GM04504 (cell line): Measurements from ENCODE around the gene CSF2.

Experiments used
- DNase-seq: peaks from one replicate; pipeline ENCODE4 v3.0.0-alpha.2; 2012; ENCODE audit warnings: low read depth

The CSF2 gene

DNA sequence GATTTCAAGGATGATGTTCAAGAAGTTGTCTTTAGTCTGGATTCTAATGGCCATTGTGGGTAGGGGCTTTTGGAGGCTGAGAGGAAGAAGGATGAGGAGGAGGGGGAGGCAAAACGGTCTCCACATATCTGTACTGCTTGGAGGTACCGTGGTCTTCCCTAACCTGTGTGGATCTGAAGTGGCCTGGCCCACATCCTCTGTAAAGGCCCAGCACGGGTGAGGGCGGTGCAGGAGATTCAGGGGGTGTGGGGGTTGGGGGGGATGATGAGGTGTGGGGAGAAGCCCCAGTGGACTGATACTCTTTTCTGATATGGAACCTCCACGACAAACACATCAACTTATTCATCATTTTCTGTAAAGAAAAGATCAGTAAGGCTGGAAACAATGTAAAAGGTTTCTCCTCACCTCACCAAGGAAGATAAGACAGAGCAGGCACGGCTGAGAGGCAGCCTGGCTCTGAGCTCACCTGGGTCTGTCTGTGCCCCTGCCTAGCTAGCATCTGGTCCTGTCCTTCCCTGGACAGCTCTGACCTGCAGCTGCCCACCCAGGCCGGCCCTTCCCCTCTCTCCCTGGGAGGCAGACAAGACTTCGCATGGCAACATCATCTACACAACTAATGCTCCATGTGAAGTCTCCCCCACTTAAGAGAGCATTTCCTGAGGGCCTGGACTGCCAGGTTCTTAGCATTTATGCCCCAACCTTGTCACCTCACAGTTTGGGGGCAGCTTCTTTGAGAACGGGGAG lies 18.7 kb upstream of the CSF2 start:
- no peak for DNase-seq

DNA sequence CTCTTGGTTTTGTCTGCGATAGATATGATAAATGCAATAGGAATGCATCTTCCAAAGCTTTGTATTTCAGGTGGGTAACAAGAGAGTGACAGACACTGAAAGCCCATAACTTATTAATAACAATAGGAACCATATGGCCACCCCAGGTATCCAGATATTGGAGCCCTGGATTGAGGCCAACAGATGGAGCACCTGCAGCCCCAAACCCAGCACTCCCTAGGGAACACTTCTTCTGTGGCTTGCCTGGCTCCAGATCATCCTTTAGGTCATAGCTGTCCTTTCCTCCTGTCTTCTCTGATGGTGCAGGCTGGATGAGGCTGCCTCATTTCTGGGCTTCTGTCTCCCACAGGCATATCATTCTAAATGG lies 18.2 kb upstream of the CSF2 start:
- no peak for DNase-seq

DNA sequence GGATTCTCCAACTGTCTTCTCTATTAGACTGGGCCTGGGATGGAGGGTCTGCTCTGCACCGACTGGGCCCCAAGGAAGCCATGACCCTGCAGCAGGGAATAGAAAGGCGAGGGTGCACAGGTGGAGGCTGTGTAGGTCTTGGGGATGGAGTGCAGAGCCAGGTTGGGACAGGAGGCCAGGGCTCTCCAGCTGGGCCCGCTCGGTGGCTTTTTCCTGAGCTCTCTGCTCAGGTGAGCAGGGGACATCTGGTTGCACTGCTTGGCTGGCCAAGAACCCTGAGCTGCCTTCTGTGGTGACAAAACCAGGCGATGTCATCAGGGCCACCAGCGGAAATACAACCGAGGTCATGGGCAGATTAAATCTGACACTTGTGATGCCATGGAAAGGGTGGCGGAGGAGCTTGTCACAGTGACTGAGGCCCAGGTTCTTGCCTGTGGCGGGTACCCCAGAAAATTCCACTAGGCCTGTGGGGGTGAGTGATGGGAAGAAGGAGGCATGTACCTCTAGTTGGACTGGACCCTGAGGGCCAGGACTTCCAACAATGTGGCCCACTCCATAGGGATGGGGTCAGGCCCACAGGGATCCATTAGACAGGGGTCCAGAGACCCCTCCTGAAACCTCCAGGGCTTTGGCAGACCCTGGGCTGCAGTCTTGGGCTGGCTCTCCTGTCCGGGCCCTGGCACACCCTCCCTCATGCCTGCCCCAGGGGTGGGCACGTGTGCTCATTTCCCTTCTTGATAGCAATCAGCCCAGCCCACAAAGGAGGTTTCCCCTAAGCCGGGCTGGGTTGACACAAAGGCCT lies 17.6 kb upstream of the CSF2 start:
- no peak for DNase-seq

DNA sequence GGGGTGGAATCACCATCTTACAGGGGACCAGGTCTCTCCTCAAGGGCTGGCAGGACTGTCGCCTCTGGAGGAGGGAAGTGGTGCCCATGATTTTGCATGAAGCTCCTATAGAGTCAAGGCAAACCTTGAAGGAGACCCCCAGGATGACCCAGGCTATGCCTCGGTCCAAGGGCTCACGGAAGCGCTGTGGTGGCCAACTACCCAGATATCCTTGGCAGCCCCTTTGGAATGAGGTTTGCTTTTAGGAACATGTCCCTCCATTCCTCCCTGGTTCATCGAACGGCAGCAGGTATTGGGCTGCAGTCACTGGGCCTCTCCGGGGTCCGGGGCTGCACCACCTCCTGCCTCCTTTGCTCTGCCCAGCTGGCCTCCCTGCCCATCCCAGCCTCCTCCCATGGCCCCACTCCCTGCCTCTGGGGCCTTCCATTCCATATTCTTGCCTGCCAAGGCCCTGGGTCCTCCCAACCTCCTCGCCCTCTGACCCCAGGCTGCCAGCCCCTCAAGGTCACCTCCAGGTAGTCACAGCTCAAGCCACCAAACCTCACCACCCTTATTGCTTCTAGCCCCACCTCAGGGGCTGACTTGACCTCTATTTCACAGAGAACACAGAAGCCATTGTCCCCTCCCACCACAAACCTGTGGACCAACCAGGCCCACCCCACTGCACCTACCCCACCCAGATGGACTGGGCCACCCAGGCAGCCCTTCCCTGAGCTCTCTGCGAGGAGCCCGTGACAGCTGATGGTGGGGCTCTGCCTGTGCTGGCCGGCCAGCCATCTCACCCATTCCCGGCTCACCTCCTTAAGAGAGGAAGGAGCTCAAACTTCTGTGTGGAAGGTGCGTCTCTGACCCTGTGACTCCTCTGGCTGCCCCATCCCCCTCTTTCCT lies 16.7 kb upstream of the CSF2 start:
- DNase-seq: no peak

DNA sequence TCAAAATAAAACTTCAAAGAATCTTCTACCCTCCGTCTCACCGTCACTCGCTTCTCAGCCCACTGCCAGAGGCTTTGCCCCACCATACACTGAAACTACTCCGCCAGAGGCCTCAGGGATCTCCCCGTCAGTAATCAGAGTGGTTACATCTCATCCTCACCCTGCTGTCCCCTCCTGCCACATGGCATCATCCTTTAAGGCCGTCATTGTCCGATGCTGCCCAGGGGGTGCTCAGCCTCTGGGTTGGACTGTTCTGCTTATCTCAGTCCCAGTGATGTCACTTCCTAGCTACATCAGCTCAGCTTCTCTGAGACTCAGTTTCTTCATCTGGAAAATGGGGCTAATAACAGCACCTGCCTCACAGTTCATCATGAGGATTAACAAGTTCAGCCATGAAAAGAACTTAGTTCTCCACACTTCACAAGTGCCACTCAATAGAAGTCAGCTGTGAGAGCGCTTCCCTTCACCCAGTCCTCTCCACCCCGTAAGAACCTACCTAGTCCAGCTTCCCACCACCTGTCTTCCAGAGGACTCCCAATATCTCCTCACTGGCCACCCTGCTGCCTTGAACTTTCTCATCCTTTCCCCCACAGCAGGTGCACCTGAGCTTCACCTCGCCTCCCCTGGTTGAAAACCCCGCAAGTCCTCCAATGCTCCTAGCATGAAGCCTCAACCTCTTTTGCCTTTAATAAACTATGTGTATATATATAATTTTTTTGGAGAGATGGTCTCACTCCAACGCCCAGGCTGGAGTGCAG lies 15.9 kb upstream of the CSF2 start:
- no peak for DNase-seq

DNA sequence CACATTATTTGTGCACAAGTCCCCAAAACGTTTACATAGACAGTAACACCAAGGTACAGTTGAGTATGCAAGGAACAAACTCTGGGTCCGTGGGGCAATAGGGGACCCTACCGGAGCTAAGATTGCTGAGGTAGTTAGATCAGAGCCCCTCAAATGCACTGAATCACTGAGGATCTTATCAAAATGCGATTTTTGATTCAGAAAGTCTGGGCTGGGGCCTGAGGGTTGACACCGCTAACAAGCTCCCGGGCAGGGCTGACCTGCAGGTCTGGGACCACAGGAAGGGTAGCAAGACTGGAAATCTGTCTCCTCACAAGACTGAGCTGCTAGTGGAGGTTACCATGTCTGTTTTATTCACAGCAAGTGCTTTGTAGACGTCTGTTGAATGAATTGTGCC lies 14.9 kb upstream of the CSF2 start:
- no peak for DNase-seq

DNA sequence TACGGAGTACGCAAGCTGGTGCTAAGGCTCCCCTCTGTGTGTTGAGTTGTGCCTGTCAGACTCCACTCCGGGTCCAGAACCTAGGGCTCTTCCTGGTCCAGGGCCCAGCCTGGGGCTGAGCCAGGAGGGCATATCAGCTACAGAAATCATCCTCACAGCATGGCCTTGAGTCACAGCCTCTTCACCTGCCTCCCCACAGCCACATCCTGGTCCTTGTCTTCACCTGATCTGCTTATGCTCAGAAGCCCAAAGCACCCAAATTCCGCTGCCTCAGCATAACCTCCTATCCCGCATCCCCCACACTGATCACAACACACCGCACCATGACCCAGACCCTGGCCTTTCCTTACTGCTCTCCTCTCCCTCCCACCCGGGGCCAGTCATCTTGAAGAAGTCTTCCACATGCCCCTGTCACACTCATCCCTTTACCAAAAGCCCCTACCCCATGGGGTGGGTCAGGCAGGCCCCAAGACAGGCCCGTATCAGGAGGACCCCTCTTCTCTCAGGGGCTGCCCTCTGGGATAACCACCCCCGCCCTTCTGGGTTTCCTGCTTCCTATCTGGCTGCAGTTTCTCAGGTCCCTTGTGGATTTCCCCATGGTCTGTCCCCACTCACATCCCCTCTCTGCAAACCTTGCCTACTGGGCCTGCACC lies 14.4 kb upstream of the CSF2 start:
- no peak for DNase-seq

DNA sequence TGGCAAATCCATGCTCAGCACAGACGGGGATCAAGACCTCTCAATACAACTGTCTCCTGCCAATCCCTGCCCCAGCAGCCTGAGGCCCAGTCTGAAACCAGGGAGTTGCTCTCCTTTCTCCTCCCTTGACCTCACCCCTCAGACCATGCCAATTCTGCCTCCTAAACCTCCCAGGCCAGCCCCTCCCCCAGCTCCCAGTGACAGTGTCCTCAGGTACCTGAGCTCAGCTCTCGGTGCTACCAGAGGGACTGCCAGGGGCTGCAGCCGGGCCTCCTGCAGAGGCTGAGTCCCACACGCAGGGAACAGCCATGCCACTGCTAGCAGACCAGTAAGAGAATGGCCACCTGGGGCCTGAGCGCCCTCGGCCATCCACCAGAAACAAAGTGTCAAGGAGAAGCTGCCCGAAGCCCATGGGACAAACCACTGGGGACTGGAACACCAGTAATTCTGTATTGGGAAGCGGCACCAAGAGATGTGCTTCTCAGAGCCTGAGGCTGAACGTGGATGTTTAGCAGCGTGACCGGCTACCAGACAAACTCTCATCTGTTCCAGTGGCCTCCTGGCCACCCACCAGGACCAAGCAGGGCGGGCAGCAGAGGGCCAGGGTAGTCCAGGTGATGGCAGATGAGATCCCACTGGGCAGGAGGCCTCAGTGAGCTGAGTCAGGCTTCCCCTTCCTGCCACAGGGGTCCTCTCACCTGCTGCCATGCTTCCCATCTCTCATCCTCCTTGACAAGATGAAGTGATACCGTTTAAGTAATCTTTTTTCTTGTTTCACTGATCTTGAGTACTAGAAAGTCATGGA lies 13.7 kb upstream of the CSF2 start:
- DNase-seq: no peak

DNA sequence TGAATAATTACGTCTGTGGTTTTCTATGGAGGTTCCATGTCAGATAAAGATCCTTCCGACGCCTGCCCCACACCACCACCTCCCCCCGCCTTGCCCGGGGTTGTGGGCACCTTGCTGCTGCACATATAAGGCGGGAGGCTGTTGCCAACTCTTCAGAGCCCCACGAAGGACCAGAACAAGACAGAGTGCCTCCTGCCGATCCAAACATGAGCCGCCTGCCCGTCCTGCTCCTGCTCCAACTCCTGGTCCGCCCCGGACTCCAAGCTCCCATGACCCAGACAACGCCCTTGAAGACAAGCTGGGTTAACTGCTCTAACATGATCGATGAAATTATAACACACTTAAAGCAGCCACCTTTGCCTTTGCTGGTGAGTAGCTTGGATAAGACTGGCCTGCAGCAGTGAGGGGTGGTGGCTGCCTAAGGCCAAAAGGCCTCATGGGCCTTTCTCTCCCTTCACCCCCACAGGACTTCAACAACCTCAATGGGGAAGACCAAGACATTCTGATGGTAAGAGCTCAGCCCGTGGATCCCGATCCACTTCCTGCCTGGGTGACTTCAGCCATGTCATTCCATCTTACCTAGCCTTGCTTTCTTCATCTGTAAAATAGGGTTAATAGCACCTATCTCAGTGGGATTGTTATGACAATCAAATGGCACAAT lies 13.0 kb upstream of the CSF2 start, which contains the start of gene IL3:
Gene IL3 (plus strand): TSS at position 155 of the 661 bp plus-strand sequence. CDS start 52 bp downstream, at position 207.
- no peak for DNase-seq

DNA sequence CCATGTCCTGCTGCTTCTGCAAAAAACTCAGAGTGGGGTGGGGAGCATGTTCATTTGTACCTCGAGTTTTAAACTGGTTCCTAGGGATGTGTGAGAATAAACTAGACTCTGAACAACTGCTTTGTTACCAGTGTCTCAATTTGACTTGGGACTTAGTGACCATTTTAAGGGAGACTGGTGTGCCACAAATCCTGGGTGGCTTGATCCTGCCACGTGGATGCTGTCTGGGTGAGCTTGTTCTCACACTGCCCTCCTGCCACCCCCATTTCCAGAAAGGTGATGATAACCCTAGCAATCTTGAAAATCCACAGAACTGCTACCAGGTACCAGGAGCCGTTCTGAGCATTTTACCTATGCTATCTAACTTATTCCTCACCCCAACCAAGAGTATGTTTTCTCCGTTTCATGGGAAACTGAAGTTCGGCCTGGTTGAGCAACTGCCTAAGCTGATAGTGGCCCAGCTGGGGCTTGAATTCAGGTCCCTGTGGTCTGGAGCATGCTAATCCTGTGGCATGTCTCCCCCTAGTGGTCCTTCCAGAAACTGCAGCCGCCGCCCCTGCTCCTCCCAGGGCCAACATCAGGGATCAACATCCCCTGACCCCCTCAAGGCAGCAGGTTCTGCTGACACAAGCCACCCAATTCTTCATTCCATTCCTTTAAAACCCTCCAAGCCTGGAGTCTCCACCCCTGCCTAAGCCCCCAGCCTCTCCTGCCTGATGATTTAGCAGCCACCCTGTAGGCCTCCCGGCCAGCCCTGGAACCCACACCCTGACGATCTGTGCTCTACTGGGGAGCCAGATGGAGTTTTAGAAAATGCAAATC lies 10.3 kb upstream of the CSF2 start:
- DNase-seq: peak; percentile 30

DNA sequence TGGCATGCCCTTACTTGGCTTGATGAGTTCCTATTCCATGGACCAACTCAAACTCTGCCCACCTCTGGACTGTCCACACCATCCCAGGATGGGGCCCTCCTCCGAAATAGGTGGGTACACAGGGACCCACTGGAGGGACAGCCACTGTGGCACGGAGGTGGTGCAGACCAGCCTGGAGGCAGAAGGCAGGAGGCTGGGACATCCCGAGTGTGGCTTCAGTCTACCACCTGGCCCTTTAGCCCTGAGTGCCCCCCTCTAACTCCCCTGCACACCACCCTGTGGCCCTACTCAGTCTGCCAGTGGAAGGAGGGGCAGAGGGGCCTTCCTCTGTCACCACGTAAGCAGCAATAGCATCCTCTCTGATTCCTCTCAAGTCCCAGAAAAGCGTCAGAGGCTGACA lies 9.4 kb upstream of the CSF2 start:
- no peak for DNase-seq

DNA sequence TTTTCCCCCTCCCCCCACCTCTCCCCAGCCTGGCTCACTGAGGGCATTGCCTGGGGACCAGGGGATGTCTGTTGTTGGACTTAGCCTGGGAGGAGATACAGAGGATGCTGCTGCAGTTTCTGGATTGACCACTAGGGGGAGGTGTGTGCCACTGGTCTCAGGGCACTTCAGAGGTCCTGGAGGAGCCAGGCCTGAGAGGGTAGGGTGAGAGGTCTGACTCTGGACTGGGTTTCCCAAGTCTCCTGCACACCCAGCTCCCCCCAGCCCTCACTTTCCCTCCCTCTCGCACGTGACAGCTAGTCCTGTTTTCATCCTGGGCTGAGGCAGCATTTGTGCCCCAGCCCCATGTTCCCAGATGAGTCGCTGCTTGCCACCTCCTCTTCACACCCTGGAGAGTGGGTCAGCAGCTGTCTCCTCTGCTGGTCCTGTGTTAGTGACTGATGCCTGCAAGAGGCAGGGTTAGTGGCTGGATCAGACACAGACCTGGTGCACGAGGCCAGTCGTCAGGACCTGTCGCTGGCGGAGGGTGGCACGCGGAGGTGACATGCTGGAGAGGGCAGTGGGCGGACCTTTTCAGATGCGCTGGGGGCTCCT lies 8.8 kb upstream of the CSF2 start:
- DNase-seq: peak; percentile 41

DNA sequence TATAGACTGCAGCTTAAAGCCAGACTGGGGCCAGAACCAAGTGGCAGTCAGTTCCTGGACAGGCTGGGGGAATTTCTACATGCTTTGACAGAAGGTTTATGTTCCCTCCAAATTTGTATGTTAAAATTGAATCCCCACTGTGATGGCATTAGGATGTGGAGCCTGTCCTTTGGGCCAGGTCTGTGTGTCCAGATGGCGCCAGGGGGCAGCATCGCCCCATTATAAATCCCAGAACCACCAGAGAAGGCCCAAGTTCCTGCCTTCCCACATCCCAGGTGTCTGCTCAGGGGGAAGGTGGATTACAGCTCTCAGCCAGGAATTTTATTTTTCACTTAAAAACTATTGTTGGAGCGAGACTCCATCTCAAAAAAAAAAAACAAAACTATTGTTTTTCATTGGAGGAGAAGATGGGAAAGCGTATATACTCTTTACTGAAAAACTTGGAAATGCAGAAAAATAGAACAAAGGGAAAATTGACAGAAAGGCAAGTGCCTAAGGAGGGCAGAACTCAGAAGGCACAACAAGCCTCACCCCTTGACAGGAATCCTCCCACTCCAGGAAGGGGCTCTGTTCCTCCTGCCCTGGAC lies 8.1 kb upstream of the CSF2 start:
- peak; percentile 46 for DNase-seq

DNA sequence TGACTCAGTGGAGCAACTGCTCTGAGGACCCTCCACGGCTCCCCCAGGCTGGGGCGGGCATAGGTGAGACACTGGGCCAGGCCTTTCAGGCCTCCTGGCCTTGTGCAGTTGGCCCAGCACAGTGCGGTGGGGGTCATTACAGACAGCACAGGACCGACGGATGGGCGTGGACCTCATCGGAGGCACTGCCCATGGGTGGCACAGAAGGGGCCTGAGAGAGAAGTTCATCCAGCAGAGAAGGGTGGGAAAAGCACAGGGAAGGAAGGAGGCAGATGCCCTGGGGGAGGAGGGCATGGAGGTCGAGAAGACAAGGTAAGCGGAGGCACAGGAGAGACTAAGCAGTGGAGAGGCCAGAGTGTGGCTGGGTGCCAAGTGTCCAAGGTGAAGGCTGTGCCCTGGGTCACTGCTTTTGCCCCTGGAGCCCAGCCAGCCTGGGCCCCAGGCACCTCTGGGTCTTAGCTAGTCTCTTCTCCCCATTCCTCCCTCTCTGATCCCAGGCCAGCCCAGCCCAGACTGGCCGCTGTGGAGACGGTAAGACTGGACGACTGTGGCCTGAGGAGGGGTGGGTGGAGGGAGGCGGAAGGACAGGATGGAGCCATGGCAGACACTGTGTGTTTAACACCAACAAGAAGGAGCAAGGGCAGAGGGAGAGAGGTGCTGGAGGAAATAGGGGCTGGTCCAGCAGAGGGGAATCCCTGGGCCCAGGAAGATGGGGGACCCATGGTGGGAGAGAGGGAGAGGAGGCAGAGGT lies 7.5 kb upstream of the CSF2 start:
- DNase-seq: no peak

DNA sequence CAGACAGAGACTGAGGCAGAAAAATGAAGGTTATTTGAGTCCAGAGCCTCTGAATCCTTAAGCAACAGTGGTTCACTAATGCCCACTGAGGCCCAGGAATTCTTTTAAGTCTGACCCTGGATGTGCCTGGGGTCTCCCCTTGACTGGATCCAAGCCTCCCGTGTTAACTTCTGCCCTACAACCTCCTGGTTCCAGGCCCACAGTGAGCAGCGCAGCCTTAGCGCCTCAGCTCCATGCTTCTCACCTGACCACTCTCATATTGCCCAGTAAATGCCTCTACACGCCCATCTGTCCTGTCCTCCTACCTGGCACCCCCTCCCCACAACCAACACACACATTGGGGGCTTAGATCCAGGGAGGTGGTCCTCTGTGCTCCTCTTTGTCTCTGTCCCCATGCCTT lies 6.7 kb upstream of the CSF2 start:
- DNase-seq: no peak

DNA sequence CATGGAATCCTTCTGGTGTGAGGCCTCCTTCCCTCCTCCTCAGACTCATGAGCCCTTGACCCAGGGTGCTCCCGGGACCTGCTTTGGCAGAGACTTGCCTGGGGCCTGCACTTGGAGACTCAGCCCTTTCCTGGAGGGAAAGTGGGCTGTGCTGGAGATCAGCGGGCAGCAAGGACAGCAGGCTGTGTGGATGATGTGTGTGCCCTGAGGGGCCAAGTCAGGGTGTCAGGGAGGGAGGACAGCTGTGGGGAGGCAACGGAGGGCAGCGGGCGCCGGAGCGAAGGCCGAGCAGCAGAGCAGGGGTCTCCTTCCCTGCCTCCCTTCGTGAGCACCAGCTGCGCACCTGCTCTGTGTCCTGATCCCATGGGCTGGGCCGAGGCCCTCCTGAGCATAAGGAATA lies 6.1 kb upstream of the CSF2 start:
- no peak for DNase-seq
